ENCODE results near the gene PADI3.

- TF ChIP-seq CTCF (IDR thresholded peaks at IDR 0.05) (no peak), POLR2A (IDR thresholded peaks at IDR 0.05) (no peak)
Measured at GRCh38 chr1:17278996-17279830, 30.3 kb downstream of the PADI3 start.
